ENCODE data around the gene CGB5. TPM values are rescaled to one million over a fixed set of nuclear protein-coding genes. Genes with fewer than 3 reads are reported as not detected.
"Not testable (repeated sequence)": the region's sequence is repeated elsewhere in the genome, so short reads cannot be mapped to it uniquely, and the experiment has no call there.

Gene CGB5
- total and polyA plus RNA-seq, 9 of the 15 experiments (the other 6 are each of a cell fraction or from before 2014, with no cell fraction given): not detected

DNA sequence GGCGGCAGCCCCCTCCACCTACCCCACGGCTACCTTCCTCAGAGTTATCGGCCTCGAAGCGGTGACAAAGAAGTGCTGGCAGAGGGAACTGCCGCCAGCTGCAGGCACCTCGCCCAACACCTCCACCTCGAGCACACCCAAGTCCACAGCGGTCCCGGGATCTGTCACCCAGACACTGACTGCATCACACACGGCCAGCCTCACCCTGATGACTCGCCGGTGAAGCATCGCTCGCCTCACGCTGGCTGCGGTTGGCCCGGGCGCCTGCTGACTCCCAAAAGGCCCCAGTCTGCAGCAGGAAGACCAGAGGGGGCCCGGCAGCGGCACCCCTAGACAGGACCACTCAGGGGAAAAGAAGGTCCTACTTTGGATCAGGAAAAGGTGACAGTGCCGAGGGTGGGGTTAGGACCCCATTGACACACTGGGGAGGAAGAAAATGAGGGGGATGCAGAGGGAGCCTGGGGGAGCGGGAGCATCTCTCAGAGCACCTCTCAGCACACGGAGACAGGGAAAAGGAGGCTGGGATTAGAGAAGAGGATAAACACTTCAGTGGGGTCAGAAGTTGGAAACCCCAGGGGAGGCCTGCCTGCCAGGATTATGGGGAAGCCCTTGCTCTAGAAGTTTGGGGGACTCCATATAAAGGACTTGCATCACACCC is 6.9 kb downstream of the CGB5 start:
- CTCF ChIA-PET (ENCODE audit: low intra/inter-chr PET ratio); H3K4me2 ChIP-seq (ENCODE audit: insufficient read depth, low read length); H3K27ac ChIP-seq (ENCODE audit: extremely low read depth, low read depth, low read length); H3K79me2 ChIP-seq (ENCODE audit: control insufficient read depth, insufficient read depth, low read length); DNase-seq (ENCODE audit: extremely low read depth in 1 of 4, low spot score in 3 of 4); H2AFZ ChIP-seq (ENCODE audit: low read depth, low read length); intact Hi-C loops (cut with micrococcal nuclease); FAIRE-seq; H3K4me1 ChIP-seq (replicated peaks in 1 of 2; ENCODE audit: control insufficient read depth in 2 of 2, insufficient read depth in 2 of 2, low read length in 2 of 2); H3K9ac ChIP-seq (ENCODE audit: insufficient read depth in 1 of 2, low read depth in 2 of 2, low read length in 2 of 2); H3K36me3 ChIP-seq (ENCODE audit: control insufficient read depth, insufficient read depth, low read length); in situ Hi-C loops (cut with MboI); H3K9me3 ChIP-seq (replicated peaks; ENCODE audit: control insufficient read depth, insufficient read depth, low read depth, low read length); H3K9me1 ChIP-seq (ENCODE audit: control insufficient read depth, insufficient read depth, low read length); ATAC-seq; H3K4me3 ChIP-seq; H4K20me1 ChIP-seq (replicated peaks; ENCODE audit: control insufficient read depth, insufficient read depth, low read length); BruUV-seq (replicated peaks); POLR2A ChIA-PET: not testable (repeated sequence)
- 0 out of 2 replicates have a peak, but pooled peaks have one; percentile 19 for TF ChIP-seq CREM (IDR thresholded peaks at IDR 0.05; ENCODE audit: low read depth)
- H3K27me3 ChIP-seq (ENCODE audit: control insufficient read depth in 2 of 2, insufficient read depth in 2 of 2, low read length in 2 of 2): peaks cover 0 to 11% of the 10 kb centered on the region in 2 experiments; a peak in 2 of 5 replicates
- 7% methylated on average over 22 of the region's 24 CpGs for WGBS (ENCODE audit: insufficient coverage, low coverage, missing lambda C conversion rate)

GRCh38 chr19:49056101-49056901 is 12.7 kb downstream of the CGB5 start:
- no TSS peak for BruUV-seq (replicated peaks)
- DNase-seq (ENCODE audit: extremely low read depth in 1 of 4, low spot score in 3 of 4) (peak; percentile 79 to 91 (median 90)), ATAC-seq (peak; percentile 97), FAIRE-seq (peak; percentile 94)
- Histone ChIP-seq H2AFZ (ENCODE audit: low read depth, low read length) (peak overlapping the region; percentile 96), H3K4me2 (ENCODE audit: insufficient read depth, low read length) (peak overlapping the region; percentile 82), H3K27ac (ENCODE audit: extremely low read depth, low read depth, low read length) (no peak overlapping the region), H4K20me1 (replicated peaks; ENCODE audit: control insufficient read depth, insufficient read depth, low read length) (peaks cover 4% of the 10 kb centered on the region; the same call in 1 of the 2 replicates), H3K27me3 (ENCODE audit: control insufficient read depth in 2 of 2, insufficient read depth in 2 of 2, low read length in 2 of 2) (peaks cover 13 to 47% of the 10 kb centered on the region in 2 experiments; a peak in 3 of 5 replicates), H3K9ac (ENCODE audit: insufficient read depth in 1 of 2, low read depth in 2 of 2, low read length in 2 of 2) (peak overlapping the region; percentile 24 to 91; a peak in 3 of 4 replicates), H3K4me3 (peak overlapping the region; percentile 49), H3K79me2 (ENCODE audit: control insufficient read depth, insufficient read depth, low read length) (no peaks in the 10 kb centered on the region), H3K4me1 (replicated peaks in 1 of 2; ENCODE audit: control insufficient read depth in 2 of 2, insufficient read depth in 2 of 2, low read length in 2 of 2) (peaks cover 2 to 29% of the 10 kb centered on the region in 2 experiments; a peak in 3 of 5 replicates), H3K9me1 (ENCODE audit: control insufficient read depth, insufficient read depth, low read length) (no peaks in the 10 kb centered on the region), H3K9me3 (replicated peaks; ENCODE audit: control insufficient read depth, insufficient read depth, low read depth, low read length) (no peaks in the 10 kb centered on the region), H3K36me3 (ENCODE audit: control insufficient read depth, insufficient read depth, low read length) (no peaks in the 10 kb centered on the region)
- WGBS (ENCODE audit: insufficient coverage, low coverage, missing lambda C conversion rate): 4% methylated on average over 59 of the region's 63 CpGs
- in situ Hi-C loops (cut with MboI): no loop called here
- ChIA-PET POLR2A (interaction anchor here (0.6 kb wide), 1 partner anchor 440 kb away, joined by 3 read pairs; no protein-coding TSS in a partner anchor), CTCF (ENCODE audit: low intra/inter-chr PET ratio) (no interaction called here)
- intact Hi-C loops (cut with micrococcal nuclease): no loop called here
- TF ChIP-seq TEAD1 (CRISPR knock-in tag; IDR thresholded peaks at IDR 0.05) (0 out of 4 replicates have a peak, but pooled peaks of 1 of the 2 experiments have one; percentile 42), KDM5B (IDR thresholded peaks at IDR 0.05; ENCODE audit: insufficient replicate concordance, low read depth, low read length) (no peak), RB1 (IDR thresholded peaks at IDR 0.05; ENCODE audit: low read depth) (peak; percentile 37; the same call in 1 of the 2 replicates), VEZF1 (CRISPR knock-in tag; IDR thresholded peaks at IDR 0.05) (peak; percentile 67), RBFOX2 (IDR thresholded peaks at IDR 0.05; ENCODE audit: low read depth, low read length) (peak; percentile 38; the same call in 1 of the 2 replicates), KLF13 (tag; IDR thresholded peaks at IDR 0.05; ENCODE audit: borderline replicate concordance, low read depth) (peak; percentile 86; the same call in 1 of the 2 replicates)
- TF ChIP-seq, protein P1, sequence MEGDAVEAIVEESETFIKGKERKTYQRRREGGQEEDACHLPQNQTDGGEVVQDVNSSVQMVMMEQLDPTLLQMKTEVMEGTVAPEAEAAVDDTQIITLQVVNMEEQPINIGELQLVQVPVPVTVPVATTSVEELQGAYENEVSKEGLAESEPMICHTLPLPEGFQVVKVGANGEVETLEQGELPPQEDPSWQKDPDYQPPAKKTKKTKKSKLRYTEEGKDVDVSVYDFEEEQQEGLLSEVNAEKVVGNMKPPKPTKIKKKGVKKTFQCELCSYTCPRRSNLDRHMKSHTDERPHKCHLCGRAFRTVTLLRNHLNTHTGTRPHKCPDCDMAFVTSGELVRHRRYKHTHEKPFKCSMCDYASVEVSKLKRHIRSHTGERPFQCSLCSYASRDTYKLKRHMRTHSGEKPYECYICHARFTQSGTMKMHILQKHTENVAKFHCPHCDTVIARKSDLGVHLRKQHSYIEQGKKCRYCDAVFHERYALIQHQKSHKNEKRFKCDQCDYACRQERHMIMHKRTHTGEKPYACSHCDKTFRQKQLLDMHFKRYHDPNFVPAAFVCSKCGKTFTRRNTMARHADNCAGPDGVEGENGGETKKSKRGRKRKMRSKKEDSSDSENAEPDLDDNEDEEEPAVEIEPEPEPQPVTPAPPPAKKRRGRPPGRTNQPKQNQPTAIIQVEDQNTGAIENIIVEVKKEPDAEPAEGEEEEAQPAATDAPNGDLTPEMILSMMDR (IDR thresholded peaks at IDR 0.05 in 2 of 3, conservative IDR thresholded peaks at IDR 0.05 in 1 of 3; ENCODE audit: insufficient read depth in 2 of 3, low read depth in 1 of 3, low read length in 3 of 3): peak in 2 of 3 experiments; percentile 18 to 34; a peak in 2 of 6 replicates

All from K562 (cell line).